Esophagus muscularis mucosa (tissue), 4 donors: ENCODE data around the gene YWHAH. TPM values are rescaled to one million over a fixed set of nuclear protein-coding genes. Genes with fewer than 3 reads are reported as not detected.
A peak's percentile ranks its signal among the peaks of the same experiment; 100 is the strongest.
"Not testable (repeated sequence)": the region's sequence is repeated elsewhere in the genome, so short reads cannot be mapped to it uniquely, and the experiment has no call there.

Experiments used
- DNase-seq: peaks from one replicate; pipeline ENCODE4 v3.0.0-alpha.2; 2017; ENCODE audit errors: extremely low spot score
- H3K27ac ChIP-seq, 4 donors: fragments of 200-600 bp; sonication (generic); replicated peaks in 1 of 4; 1 replicate in 3 of 4; 2 replicates in 1 of 4; pipeline ENCODE4 v1.5.1; 2016 to 2019; ENCODE audit warnings: mild to moderate bottlenecking in 1 of 4
- H3K27me3 ChIP-seq, 4 donors: fragments of 200-600 bp; sonication (generic); one replicate each; pipeline versions ENCODE4 v1.5.1 to v1.6.0; 2016 to 2019
- H3K36me3 ChIP-seq, 4 donors: fragments of 200-600 bp; sonication (generic); one replicate each; pipeline ENCODE4 v1.5.1; 2016 to 2019
- H3K4me1 ChIP-seq, 4 donors: fragments of 200-600 bp; sonication (generic); one replicate each; pipeline ENCODE4 v1.5.1; 2016 to 2019
- H3K4me3 ChIP-seq, 4 donors: fragments of 200-600 bp; sonication (generic); 1 replicate in 2 of 4; 2 replicates in 2 of 4; pipeline ENCODE4 v1.5.1; 2016 to 2019; ENCODE audit warnings: mild to moderate bottlenecking in 4 of 4, moderate library complexity in 1 of 4
- H3K9me3 ChIP-seq, 4 donors: fragments of 200-600 bp; sonication (generic); 1 replicate in 3 of 4; 2 replicates in 1 of 4; pipeline ENCODE4 v1.5.1; 2016 to 2019
- CTCF ChIP-seq, 3 experiments: fragments of 200-600 bp in 2 of 3; fragments of 450-650 bp in 1 of 3; sonication (generic) in 2 of 3; IDR thresholded peaks; one replicate each; pipeline ENCODE4 v1.5.1; 2017 to 2019; ENCODE audit warnings: antibody characterized with exemption in 3 of 3, mild to moderate bottlenecking in 2 of 3, moderate library complexity in 1 of 3
- EP300 ChIP-seq: sonication (generic); formaldehyde crosslinking; IDR thresholded peaks from one replicate; pipeline ENCODE4 v1.6.1; 2017; ENCODE audit warnings: antibody characterized with exemption
- POLR2A ChIP-seq: fragments of 450-650 bp; IDR thresholded peaks from one replicate; pipeline ENCODE4 v1.6.1; 2017; ENCODE audit warnings: antibody characterized with exemption, moderate library complexity, mild to moderate bottlenecking, low read depth
- POLR2AphosphoS5 ChIP-seq, 2 donors: sonication (generic); formaldehyde crosslinking; IDR thresholded peaks; one replicate each; pipeline ENCODE4 v1.6.1; 2017; ENCODE audit warnings: antibody characterized with exemption in 2 of 2
- WGBS: methylation state at CpG from one replicate; pipeline ENCODE4 v1.1.5; 2018; 5-methylcytosine and 5-hydroxymethylcytosine counted together
- intact Hi-C: fragments of 100-400 bp; cut with DNase I; formaldehyde crosslinking; loops from one replicate; pipeline ENCODE4 v1.15.1; 2023
- total RNA-seq, 4 donors: library from RNA; depleted of rRNA; stranded (reverse); fragments of >200 nt; gene quantifications; one replicate each; pipeline versions ENCODE4 v1.1.0 to v1.2.1, GENCODE V29; 2016

The YWHAH gene
- total RNA-seq, 4 donors from 2014 or later: 132 to 232 (median 183) TPM

- WGBS: 85% methylated on average over 5 of the region's 5 CpGs
- no peaks in the 10 kb centered on the region for H3K9me3 ChIP-seq
- intact Hi-C loops: loop anchor here (5.0 to 10.0 kb wide), 2 partner anchors 99 to 499 kb away; partner anchors contain the start of gene FBXO7
- H3K4me3 ChIP-seq: no peak overlapping the region
- no peaks in the 10 kb centered on the region for H3K27me3 ChIP-seq
- no peak overlapping the region for H3K27ac ChIP-seq
- no peaks in the 10 kb centered on the region for H3K36me3 ChIP-seq
- H3K4me1 ChIP-seq: peaks cover 5 to 13% (median 13%) of the 10 kb centered on the region in 4 donors
- no peak for DNase-seq
- TF ChIP-seq CTCF (IDR thresholded peaks at IDR 0.05) (no peak), EP300 (no peak), POLR2A (no peak), POLR2AphosphoS5 (IDR thresholded peaks at IDR 0.05) (no peak)
Measured at GRCh38 chr22:31973739-31974138, 29.4 kb downstream of the YWHAH start.

GRCh38 chr22:31977141-31977841 is 33.0 kb downstream of the YWHAH start:
- TF ChIP-seq POLR2AphosphoS5 (IDR thresholded peaks at IDR 0.05) (no peak), EP300 (no peak), CTCF (IDR thresholded peaks at IDR 0.05) (peak; percentile 48 to 64 (median 56)), POLR2A (no peak)
- intact Hi-C loops: loop anchor here (10.0 kb wide), 1 partner anchor 102 kb away; no protein-coding TSS in a partner anchor
- 16% methylated on average over 9 of the region's 9 CpGs for WGBS
- Histone ChIP-seq H3K27ac (no peak overlapping the region), H3K36me3 (no peaks in the 10 kb centered on the region), H3K4me1 (no peaks in the 10 kb centered on the region), H3K27me3 (no peaks in the 10 kb centered on the region), H3K9me3 (no peaks in the 10 kb centered on the region), H3K4me3 (no peak overlapping the region)
- no peak for DNase-seq

- intact Hi-C loops: loop anchor here (10.0 kb wide), 1 partner anchor 103 kb away; no protein-coding TSS in a partner anchor
- Histone ChIP-seq H3K4me1 (no peaks in the 10 kb centered on the region), H3K36me3 (no peaks in the 10 kb centered on the region), H3K27me3 (no peaks in the 10 kb centered on the region), H3K27ac (no peak overlapping the region), H3K9me3 (no peaks in the 10 kb centered on the region), H3K4me3 (no peak overlapping the region)
- no peak for TF ChIP-seq POLR2AphosphoS5 (IDR thresholded peaks at IDR 0.05)
- TF ChIP-seq EP300: no peak
- TF ChIP-seq POLR2A: no peak
- no peak for TF ChIP-seq CTCF (IDR thresholded peaks at IDR 0.05)
- 86% methylated on average over 3 of the region's 3 CpGs for WGBS
- no peak for DNase-seq
Measured at GRCh38 chr22:31977939-31978338, 33.6 kb downstream of the YWHAH start.

GRCh38 chr22:31980628-31981027 is 36.3 kb downstream of the YWHAH start:
- DNase-seq: no peak
- no peak for TF ChIP-seq POLR2A
- TF ChIP-seq EP300: no peak
- TF ChIP-seq CTCF (IDR thresholded peaks at IDR 0.05): no peak
- no peak for TF ChIP-seq POLR2AphosphoS5 (IDR thresholded peaks at IDR 0.05)
- intact Hi-C loops: no loop called here
- WGBS: 77% methylated on average over 4 of the region's 4 CpGs
- no peaks in the 10 kb centered on the region for H3K36me3 ChIP-seq
- no peak overlapping the region for H3K4me3 ChIP-seq
- no peaks in the 10 kb centered on the region for H3K9me3 ChIP-seq
- no peaks in the 10 kb centered on the region for H3K4me1 ChIP-seq
- no peak overlapping the region for H3K27ac ChIP-seq
- no peaks in the 10 kb centered on the region for H3K27me3 ChIP-seq

GRCh38 chr22:31981976-31982375 is 37.6 kb downstream of the YWHAH start:
- intact Hi-C loops: not testable (repeated sequence)
- 83% methylated on average over 3 of the region's 8 CpGs for WGBS

More at GRCh38 chr22:31981976-31982375, 37.6 kb downstream of the YWHAH start:
- not testable (repeated sequence) for H3K4me3 ChIP-seq, H3K27me3 ChIP-seq, H3K4me1 ChIP-seq, DNase-seq, H3K9me3 ChIP-seq, H3K27ac ChIP-seq, H3K36me3 ChIP-seq
